Measurements from ENCODE around the gene PRR19.
"Not testable (repeated sequence)": the region's sequence is repeated elsewhere in the genome, so short reads cannot be mapped to it uniquely, and the experiment has no call there.

PRR19 gene

DNA sequence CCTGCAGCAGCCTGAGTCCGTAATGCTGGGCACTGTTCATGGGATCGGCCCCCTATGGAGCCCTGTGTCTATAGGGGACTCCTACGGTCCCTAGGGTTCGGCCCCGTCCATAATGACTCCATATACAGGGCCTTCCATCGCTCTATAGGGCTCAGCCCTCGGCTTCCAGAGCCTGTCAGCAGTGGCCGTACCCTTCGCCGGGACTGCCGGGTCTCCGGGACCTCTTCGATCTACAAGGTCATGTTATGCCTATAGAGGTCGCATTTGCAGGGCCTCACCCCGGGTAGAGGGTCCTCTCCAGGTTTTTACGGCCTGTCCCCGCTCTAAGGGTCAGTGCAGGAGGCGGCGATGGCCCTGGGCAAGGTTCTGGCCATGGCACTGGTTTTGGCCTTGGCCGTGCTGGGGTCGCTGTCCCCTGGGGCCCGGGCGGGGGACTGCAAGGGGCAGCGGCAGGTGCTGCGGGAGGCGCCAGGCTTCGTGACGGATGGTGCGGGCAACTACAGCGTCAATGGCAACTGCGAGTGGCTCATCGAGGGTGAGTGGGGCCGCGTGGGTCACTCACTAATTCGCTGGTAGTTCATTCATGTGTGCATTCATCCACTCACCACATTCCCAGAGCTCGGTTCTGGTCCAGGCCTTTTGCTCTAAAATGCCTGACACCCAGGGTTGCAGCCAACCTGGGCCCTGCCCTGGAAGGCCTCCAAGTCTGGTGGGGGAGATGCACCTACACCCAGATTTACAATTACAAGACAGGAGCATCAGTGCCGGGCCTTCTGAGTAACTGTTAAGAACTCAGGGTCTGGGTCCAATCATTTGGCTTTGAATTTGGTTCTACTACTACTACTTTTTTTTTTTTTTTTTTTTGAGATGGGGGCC, 24.2 kb downstream of the PRR19 start:
- DNase-seq (ENCODE audit: low read depth), result no peak

DNA sequence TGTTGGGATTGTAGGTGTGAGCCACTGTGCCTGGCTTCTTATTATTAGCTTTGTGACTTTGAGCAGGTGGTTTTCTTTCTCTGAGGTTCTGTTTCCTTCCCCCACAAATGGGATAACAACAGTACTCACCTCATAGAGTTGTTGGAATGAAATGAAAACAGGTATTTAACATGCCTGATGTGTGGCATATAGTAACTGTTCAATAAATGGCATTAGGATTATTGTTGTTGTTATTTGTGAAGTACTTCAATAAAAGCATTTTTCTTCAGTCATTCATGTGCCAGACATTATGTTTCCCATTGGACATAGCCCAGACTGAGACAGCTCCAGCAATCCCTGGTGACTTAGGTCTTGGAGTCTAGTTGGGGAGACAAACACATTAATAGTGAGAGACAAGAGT, 25.0 kb downstream of the PRR19 start:
- DNase-seq (ENCODE audit: low read depth), result no peak

DNA sequence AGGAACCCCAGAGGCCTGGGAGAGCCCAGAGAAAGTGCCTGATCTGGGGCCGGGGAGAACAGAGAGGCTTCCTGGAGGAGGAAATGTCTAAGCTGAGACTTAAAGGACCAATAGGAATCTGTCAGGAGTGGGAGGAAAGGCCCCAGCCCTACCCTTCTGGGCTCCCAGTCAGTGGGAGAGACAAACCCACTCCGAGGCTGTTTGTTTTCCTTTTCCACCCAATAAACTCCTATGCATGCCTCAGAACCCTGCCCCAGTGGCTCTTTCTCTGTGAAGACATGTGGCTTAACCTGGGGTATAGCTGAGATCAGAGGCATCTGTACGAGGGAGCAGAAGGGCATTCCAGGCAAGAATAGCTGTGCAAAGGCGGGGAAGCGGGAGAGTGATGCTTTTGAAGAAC, 25.4 kb downstream of the PRR19 start:
- DNase-seq (ENCODE audit: low read depth), result no peak

DNA sequence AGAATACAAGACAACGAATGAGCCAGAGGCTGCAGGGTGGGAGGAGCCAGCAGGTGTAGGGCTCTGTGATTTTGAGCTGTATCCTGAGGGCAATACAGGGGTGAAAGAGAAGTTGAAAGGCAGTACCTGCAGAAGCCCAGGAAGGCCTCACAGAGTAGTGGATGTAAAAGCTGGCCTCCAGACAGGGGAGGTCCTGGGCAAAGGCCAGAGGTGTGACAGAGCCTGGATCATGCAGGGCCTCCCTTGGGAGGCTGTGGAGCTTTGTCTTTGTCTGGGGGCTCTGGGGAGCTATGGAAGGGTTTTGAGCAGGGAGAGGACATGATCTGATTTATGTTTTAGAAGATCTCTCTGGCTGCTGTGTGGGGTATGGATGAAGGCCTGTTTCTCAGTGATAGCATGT, 26.2 kb downstream of the PRR19 start:
- no peak for DNase-seq (ENCODE audit: low read depth)

DNA sequence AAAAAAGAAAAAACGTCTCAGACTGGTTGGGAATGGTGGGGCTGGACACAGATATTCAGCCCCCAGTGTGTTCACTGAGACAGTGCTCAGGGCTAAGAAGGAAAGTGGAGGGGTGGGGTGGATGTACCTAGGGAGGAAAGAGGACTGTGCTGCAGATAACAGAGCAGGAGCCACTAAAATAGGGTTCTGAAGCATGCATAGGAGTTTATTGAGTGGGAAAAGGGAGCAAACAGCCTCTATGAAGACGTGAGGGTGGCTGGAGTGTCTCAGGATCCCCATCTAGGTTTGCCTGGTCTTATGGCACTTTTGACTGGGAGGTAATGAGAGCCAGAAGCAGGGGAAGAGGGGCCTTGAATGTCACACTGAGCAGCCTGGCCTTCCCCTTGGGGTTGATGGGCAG, 26.9 kb downstream of the PRR19 start:
- DNase-seq (ENCODE audit: low read depth), result no peak

DNA sequence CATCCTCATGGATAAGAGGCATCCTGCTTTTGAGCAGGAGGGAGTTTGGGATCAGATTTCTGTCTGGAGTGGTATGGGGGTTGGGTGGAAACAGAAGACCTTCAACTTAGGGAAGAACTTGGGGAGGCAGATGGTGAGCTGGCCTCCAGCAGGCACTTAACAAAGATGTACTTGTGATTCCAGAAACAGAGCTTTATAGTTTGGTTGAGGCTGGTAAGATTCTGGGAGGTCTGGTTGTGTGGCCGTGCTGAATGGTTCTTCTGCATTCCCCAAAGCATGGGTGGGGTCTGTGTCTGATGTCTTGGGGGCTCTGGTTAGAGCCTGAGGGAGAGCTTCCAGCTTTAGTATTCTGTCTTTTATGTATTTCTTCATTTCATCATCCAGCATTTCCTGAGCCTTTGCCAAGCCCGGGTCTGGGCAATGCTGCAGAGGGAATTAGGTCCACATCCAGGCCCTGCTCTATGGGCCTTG, 28.3 kb downstream of the PRR19 start:
- no peak for DNase-seq (ENCODE audit: low read depth)

DNA sequence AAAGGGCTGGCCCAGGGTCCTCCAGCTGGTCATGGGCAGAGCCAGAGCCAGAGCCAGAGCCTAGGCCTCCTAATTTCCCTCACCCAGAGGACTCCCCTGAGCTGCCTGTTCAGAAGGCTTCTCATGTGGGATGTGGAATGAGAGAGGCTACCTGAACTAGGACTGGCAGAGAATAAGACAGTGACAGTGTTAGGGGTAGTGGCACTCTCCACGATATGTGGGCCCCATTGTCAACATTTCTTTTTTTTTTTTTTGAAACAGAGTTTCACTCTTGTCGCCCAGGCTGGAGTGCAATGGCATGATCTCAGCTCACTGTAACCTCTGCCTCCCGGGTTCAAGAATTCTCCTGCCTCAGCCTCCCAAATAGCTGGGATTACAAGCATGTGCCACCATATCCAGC, 29.4 kb downstream of the PRR19 start:
- DNase-seq (ENCODE audit: low read depth), result not testable (repeated sequence)

DNA sequence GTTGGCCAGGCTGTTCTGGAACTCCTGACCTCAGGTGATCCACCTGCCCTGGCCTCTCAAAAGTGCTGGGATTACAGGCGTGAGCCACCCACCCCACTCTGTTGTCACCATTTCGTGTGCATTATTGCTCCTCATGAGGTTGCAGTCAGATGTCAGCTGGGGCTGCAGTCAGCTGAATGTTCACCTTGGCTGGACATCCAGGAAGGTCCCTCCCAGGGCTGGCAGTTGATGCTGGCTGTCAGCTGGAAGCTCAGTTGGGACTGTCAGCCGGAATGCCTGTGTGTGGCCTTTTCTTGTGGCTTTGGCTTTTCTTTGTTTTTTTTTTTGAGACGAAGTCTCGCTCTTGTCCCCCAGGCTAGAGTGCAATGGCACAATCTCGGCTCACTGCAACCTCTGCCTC, 30.1 kb downstream of the PRR19 start:
- no peak for DNase-seq (ENCODE audit: low read depth)

DNA sequence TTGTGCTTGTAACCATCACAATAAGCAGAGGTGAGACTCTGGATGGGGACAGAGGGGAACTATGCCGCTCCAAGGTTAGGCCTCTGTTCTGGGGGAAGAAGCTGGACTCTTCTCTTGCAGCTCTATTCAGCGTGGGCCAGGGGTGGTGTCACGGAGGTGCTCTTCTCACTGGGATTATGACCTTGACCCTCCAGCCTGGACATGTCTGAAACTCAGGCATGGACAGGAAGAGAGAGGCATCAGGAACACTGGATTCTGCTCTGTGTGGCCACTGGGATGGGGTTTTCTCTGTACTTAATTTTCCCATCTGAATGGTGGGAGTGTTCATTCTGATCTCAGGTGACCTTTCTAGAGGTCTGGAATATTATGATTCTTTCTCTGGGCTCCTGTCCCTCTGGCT, 31.1 kb downstream of the PRR19 start:
- no peak for DNase-seq (ENCODE audit: low read depth)

DNA sequence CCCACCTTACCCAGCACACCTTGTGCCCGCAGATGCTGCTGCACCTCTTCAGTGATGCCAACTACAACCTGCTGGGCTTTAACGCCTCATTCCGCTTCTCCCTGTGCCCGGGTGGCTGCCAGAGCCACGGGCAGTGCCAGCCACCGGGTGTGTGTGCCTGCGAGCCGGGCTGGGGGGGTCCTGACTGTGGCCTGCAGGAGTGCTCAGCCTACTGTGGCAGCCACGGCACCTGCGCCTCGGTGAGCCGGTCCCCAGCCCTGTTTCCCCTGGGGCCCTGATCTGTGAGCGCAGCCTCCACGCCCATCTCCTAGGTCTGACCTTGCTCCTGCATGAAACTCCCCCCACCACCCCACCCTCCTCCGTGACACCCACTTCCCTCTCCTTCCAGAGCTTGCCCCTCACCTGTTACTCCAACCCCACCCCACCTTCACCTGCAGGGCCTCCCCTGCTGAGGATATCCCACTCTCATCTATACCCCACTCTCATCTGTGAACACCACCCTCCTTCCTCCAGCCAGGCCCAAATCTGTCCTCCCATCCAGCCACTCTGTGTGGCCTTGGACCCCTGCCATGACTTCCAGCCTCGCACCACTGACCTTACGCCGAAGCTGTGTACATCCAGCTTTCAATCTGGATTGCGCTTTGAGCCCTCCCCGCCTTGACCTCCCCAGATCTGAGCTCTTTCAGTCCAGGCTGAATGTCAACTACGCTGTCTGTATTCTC, 32.2 kb downstream of the PRR19 start:
- DNase-seq (ENCODE audit: low read depth), result no peak

DNA sequence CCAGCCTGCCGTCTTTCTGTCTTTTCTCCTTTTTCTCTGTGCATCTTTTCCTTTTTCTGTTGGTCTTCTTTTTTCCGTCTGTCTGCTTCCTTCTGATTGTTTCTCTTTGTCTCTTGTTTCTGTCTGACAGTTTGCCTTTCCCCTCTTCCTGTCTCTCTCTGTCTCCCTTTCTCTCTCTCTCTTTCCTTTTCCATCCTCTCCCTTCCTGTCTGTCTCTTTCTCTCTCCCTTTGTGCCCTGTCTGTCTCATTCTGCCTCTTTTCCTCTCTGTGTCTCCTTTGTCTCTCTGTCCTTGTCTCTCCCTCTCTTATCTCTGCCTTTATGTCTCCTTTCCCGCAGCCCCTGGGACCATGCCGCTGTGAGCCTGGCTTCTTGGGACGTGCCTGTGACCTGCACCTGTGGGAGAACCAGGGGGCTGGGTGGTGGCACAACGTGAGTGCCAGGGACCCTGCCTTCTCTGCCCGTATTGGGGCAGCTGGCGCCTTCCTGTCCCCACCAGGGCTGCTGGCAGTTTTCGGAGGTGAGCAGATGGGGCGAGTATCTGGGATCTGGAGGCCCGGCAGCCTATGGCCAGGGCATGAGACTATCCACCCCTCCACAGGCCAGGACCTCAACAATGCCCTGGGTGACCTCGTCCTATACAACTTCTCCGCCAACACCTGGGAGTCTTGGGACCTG, 32.9 kb downstream of the PRR19 start:
- DNase-seq (ENCODE audit: low read depth), result no peak

DNA sequence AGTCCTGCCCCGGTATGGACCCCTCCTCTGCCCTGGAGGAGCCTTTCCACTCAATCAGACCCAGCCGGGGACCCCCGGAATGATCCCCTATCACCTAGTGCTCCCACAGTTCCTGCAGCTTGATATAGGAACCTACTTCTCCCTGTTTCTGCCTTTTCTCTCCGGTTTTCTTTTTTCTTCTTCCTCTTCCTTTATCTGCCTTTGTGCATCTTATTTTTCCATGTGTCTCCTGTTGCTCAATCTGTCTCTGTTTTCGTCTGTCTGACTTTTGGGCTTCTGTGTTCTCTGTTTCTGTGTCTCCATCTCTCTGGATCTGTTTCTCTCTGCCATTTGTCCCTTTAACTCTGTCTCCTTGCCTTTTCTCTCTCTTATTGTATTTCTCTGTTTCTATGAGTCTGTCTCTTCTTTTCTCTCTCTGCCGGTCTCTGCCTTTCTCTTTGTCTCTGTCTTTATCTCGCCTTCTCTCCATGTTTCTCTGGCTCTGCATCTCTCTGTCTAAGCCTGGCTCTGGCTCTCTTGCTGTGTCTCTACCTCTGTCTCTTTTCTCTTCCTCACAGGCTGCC, 33.5 kb downstream of the PRR19 start:
- no peak for DNase-seq (ENCODE audit: low read depth)

DNA sequence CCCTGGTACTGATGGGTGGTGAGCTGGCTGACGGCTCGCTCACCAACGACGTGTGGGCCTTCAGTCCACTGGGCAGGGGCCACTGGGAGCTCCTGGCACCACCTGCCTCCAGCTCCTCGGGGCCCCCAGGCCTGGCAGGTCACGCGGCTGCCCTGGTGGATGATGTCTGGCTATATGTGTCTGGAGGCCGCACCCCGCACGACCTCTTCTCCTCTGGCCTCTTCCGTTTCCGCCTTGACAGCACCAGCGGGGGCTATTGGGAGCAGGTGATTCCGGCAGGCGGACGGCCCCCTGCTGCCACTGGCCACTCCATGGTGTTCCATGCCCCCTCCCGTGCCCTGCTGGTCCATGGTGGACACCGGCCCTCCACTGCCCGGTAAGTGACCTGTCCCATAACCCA, 34.0 kb downstream of the PRR19 start:
- DNase-seq (ENCODE audit: low read depth), result no peak

DNA sequence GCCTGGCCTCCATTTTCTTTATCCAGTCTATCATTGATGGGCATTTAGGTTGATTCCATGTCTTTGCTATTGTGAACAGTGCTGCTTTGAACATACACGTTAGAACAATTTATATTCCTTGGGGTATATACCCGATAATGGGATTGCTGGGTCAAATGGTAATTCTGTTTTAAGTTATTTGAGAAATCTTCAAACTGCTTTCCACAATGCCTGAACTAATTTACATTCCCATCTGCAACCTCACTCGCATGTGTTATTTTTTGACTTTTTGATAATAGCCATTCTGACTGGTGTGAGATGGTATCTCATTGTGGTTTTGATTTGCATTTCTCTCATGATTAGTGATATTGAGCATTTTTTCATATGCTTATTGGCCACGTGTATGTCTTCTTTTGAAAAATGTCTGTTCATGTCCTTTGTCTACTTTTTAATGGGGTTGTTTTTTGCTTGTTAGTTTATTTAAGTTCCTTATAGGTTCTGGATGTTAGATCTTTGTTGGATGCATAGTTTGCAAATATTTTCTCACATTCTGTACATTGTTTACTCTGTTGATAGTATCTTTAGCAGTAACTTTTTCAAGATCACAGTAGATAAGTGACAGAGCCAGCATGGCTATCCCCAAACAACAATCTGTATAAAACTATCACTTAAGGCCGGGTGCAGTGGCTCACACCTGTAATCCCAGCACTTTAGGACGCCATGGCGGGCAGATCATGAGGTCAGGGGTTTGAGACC, 37.4 kb downstream of the PRR19 start:
- DNase-seq (ENCODE audit: low read depth), result not testable (repeated sequence)

DNA sequence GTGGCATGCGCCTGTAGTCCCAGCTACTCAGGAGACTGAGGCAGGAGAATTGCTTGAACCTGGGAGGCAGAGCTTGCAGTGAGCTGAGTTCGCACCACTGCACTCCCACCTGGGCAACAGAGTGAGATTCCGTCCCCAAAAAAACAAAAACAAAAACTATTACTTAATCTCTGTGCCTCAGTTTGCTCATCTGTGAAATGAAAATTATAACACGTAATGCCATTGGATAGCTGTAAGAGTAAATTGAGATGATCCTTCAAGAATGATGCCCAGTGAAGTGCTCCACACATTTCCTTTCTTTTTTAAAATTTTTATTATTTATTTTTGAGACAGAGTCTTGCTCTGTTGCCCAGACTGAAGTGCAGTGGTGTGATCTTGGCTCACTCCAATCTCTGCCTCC, 38.0 kb downstream of the PRR19 start:
- not testable (repeated sequence) for DNase-seq (ENCODE audit: low read depth)

DNA sequence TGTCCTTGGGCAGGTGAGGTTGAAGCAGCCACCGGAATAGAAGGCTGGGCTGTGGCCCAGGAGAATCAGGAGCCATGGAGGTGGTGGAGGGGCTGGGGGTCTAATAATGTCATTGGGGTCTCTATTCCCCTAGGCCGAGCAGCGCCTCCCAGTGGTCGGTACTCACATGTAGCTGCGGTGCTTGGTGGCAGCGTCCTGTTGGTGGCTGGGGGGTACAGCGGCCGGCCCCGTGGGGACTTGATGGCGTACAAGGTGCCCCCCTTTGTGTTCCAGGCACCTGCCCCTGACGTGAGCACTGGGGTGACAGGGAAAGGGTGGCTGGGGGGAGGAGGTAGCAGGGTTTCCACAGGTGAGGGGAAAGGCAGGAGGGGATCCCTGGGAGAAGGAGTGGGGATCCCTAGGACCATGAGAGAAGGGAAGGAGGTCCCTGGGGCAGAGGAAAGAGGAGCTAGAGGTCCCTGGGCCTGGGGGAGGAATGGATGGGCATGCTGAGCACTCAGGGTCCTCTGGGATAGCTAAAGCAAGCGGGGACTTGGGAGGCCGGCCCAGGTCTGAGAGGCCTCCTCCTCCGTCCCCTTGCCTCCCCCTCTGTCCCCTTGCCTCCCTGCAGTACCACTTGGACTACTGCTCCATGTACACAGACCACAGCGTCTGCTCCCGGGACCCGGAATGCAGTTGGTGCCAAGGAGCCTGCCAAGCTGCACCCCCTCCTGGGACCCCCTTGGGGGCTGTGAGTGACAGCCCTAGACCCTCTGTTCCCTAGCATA, 41.6 kb downstream of the PRR19 start:
- DNase-seq (ENCODE audit: low read depth), result no peak

DNA sequence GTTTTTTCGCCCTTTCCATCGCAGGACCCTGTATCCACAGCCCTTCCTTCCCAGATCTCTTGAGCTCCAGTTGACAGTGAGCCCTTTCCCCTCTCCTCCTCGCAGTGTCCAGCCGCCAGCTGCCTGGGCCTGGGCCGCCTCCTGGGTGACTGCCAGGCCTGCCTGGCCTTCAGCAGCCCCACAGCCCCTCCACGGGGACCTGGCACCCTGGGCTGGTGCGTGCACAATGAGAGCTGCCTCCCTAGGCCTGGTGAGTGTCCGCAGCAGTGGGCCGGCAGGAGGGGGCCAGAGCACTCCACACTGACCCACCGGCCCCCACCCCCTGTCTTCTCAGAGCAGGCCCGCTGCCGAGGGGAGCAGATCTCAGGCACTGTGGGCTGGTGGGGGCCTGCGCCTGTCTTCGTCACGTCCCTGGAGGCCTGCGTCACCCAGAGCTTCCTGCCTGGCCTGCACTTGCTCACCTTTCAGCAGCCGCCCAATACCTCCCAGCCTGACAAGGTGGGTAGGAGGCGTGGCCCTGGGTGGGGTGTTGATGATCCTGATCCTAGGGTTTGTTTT, 42.5 kb downstream of the PRR19 start:
- no peak for DNase-seq (ENCODE audit: low read depth)

DNA sequence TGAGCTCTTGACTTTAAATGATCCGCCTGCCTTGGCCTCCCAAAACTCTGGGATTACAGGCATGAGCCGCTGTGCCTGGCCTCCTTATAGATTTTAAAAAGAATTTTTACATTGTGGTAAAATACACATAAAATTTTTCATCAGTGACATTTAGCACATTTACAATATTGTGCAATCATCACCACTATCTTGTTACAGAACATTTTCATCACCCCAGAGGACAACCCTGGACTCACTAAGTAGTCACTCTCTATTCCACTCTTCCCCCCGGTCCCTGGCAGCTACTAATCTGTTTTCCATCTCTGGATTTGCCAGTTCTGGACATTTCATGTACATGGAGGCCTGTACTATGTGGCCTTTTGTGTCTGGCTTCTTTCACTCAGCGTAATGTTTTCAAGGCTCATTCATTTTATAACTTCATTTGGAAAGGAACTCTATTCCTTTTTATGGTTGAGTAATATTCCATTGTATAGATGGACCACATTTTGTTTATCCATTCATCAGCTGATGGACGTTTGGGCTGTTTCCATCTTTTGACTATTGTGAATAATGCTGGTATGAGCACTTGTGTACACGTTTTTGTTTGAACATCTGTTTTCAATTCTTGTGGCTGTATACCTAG, 43.4 kb downstream of the PRR19 start:
- DNase-seq (ENCODE audit: low read depth), result no peak

DNA sequence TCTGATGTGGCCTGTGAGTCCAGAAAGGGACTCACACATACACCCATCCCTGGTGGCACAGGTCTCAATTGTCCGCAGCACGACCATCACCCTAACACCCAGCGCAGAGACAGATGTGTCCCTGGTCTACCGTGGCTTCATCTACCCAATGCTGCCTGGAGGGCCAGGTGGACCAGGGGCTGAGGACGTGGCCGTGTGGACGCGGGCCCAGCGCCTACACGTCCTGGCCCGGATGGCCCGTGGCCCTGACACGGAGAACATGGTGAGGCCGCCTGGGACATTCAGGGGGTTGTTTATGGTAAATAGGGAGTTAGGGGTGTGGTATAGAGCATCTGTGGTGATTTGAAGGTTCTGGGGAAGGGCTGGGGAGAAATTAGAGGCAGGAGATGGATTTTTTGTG, 46.3 kb downstream of the PRR19 start:
- no peak for DNase-seq (ENCODE audit: low read depth)

DNA sequence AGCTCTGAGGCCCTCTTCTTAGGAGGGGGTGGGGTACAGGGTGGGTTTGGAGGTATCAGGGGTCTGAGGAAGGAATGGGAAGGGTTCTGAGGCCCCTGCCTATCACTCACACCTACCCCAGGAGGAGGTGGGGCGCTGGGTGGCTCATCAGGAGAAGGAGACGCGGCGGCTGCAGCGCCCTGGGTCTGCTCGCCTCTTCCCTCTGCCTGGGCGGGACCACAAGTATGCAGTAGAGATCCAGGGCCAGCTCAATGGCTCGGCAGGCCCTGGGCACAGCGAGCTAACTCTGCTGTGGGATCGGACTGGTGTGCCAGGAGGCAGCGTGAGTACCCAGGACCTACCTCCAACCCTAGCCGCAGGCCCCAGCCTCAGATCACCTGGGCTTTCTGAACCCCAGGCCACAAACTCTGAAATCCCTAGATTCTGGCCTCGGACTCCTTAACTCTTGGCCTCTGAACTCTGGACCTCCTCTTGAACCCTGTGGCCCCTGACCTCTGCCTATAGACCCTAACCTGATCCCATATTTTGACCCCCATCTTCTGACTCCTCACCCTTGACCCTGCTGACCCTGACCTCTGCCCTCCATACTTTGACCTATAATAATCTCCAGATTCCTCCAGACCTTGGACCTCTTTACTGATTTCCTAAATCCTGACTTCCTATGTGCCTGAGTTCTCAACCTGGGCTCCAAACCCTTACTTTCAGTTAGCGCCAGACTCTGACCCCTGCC, 47.6 kb downstream of the PRR19 start:
- DNase-seq (ENCODE audit: low read depth), result no peak

Measured in stimulated activated CD8-positive, alpha-beta memory T cell treated with anti-CD3 and anti-CD28 coated beads, Interleukin-15, amount 100 ng/mL, for 1 hour (primary cell).